Stomach smooth muscle (tissue), 2 donors: ENCODE results near the gene NCAM2.

Source experiments
- H3K27ac ChIP-seq: one replicate; pipeline ENCODE4 v1.7.0; 2013; ENCODE audit warnings: mild to moderate bottlenecking, low read length, inconsistent platforms
- H3K27me3 ChIP-seq, 2 donors: one replicate each; pipeline ENCODE4 v1.7.0; 2013; ENCODE audit warnings: low read length in 2 of 2; ENCODE audit not compliant: insufficient read depth in 2 of 2, control insufficient read depth in 1 of 2
- H3K36me3 ChIP-seq, 2 donors: one replicate each; pipeline ENCODE4 v1.7.0; 2013; ENCODE audit warnings: low read length in 2 of 2; ENCODE audit not compliant: control insufficient read depth in 2 of 2, insufficient read depth in 2 of 2
- H3K4me1 ChIP-seq: one replicate; pipeline ENCODE4 v1.7.0; 2013; ENCODE audit warnings: low read length; ENCODE audit not compliant: control insufficient read depth, insufficient read depth
- H3K4me3 ChIP-seq, 2 donors: one replicate each; pipeline ENCODE4 v1.7.0; 2013; ENCODE audit warnings: low read length in 2 of 2
- H3K9ac ChIP-seq, 2 donors: one replicate each; pipeline ENCODE4 v1.7.0; 2013; ENCODE audit warnings: low read length in 2 of 2, mild to moderate bottlenecking in 1 of 2
- H3K9me3 ChIP-seq, 2 donors: one replicate each; pipeline ENCODE4 v1.7.0; 2013; ENCODE audit warnings: low read length in 2 of 2; ENCODE audit not compliant: control insufficient read depth in 2 of 2
- donor health status: healthy.
- donor health status: Pancreatic carcinoma.

NCAM2 gene

GRCh38 chr21:21297211-21297610 is 299.0 kb downstream of the NCAM2 start:
- no peak overlapping the region for H3K4me3 ChIP-seq
- no peaks in the 10 kb centered on the region for H3K4me1 ChIP-seq
- H3K27me3 ChIP-seq, result no peaks in the 10 kb centered on the region
- no peak overlapping the region for H3K9ac ChIP-seq
- no peak overlapping the region for H3K27ac ChIP-seq
- no peaks in the 10 kb centered on the region for H3K9me3 ChIP-seq
- H3K36me3 ChIP-seq, result no peaks in the 10 kb centered on the region

- H3K4me3 ChIP-seq, result no peak overlapping the region
- no peak overlapping the region for H3K27ac ChIP-seq
- H3K9me3 ChIP-seq, result no peaks in the 10 kb centered on the region
- H3K4me1 ChIP-seq, result no peaks in the 10 kb centered on the region
- H3K27me3 ChIP-seq, result no peaks in the 10 kb centered on the region
- H3K36me3 ChIP-seq, result no peaks in the 10 kb centered on the region
- H3K9ac ChIP-seq, result no peak overlapping the region
These were observed 302.8 kb downstream of the NCAM2 start for GRCh38 chr21:21301013-21301412.

DNA sequence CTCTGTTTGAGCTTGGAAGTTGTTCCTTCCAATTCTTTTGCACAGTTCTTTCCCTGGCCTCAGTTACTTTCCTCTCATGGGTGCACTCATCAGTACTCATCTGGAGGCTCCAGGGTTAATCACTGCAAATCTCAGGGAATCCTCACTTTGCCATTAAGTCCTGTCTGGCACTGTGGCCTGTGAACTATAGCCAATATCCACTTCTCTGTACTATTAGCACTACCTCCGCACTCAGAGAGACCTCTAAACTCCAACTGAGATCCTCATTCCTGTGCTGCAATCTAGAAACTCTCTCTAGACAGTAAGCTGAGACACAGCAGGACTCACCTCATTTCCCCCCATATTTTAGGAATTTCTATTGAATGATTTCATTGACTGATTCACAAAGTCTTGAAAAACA is 311.3 kb downstream of the NCAM2 start:
- Histone ChIP-seq H3K9ac (no peak overlapping the region), H3K4me1 (no peaks in the 10 kb centered on the region), H3K27me3 (no peaks in the 10 kb centered on the region), H3K9me3 (no peaks in the 10 kb centered on the region), H3K36me3 (no peaks in the 10 kb centered on the region), H3K4me3 (no peak overlapping the region), H3K27ac (no peak overlapping the region)

- H3K27ac ChIP-seq, result no peak overlapping the region
- no peaks in the 10 kb centered on the region for H3K9me3 ChIP-seq
- no peak overlapping the region for H3K9ac ChIP-seq
These were observed 326.1 kb downstream of the NCAM2 start for GRCh38 chr21:21324297-21324696.

GRCh38 chr21:21332492-21332891 is 334.3 kb downstream of the NCAM2 start:
- no peak overlapping the region for H3K27ac ChIP-seq
- H3K36me3 ChIP-seq, result no peaks in the 10 kb centered on the region
- no peak overlapping the region for H3K9ac ChIP-seq
- H3K4me3 ChIP-seq, result no peak overlapping the region
- no peaks in the 10 kb centered on the region for H3K9me3 ChIP-seq
- no peaks in the 10 kb centered on the region for H3K27me3 ChIP-seq
- no peaks in the 10 kb centered on the region for H3K4me1 ChIP-seq

More at GRCh38 chr21:21324297-21324696, 326.1 kb downstream of the NCAM2 start:
- H3K36me3 ChIP-seq, result no peaks in the 10 kb centered on the region
- H3K27me3 ChIP-seq, result no peaks in the 10 kb centered on the region
- H3K4me3 ChIP-seq, result no peak overlapping the region
- H3K4me1 ChIP-seq, result no peaks in the 10 kb centered on the region

- Histone ChIP-seq H3K36me3 (no peaks in the 10 kb centered on the region), H3K4me3 (no peak overlapping the region), H3K27ac (no peak overlapping the region), H3K27me3 (no peaks in the 10 kb centered on the region), H3K9me3 (peaks cover 2 to 21% of the 10 kb centered on the region in 2 donors), H3K9ac (no peak overlapping the region), H3K4me1 (no peaks in the 10 kb centered on the region)
These were observed 342.8 kb downstream of the NCAM2 start for GRCh38 chr21:21341041-21341440.

- Histone ChIP-seq H3K27ac (no peak overlapping the region), H3K36me3 (no peaks in the 10 kb centered on the region), H3K9me3 (peaks cover 2 to 21% of the 10 kb centered on the region in 2 donors), H3K27me3 (no peaks in the 10 kb centered on the region), H3K4me3 (no peak overlapping the region), H3K9ac (no peak overlapping the region), H3K4me1 (no peaks in the 10 kb centered on the region)
These were observed 347.1 kb downstream of the NCAM2 start for GRCh38 chr21:21345296-21345695.

GRCh38 chr21:21345872-21346271 is 347.7 kb downstream of the NCAM2 start:
- no peaks in the 10 kb centered on the region for H3K36me3 ChIP-seq
- H3K4me3 ChIP-seq, result no peak overlapping the region
- no peak overlapping the region for H3K27ac ChIP-seq
- no peak overlapping the region for H3K9ac ChIP-seq
- no peaks in the 10 kb centered on the region for H3K27me3 ChIP-seq
- H3K4me1 ChIP-seq, result no peaks in the 10 kb centered on the region
- peaks cover 2 to 21% of the 10 kb centered on the region in 2 donors for H3K9me3 ChIP-seq

DNA sequence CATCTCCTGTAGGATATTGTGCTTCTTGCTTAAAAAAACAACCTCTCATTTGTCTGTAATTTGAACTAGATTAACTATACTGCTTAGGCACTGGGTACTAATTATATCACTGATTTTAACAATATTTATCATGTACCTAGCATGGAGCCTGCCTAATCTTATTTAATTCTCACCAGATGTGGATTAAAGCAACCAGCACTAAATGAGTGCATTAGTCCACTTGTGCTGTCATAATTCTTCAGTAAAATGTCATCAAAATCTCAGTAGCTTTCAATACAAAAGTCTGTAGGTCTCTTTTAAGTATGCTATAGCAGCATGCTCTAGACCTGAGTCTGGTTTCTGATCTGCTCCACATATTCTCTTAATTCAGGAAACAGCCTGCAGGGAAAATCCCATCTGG is 368.1 kb downstream of the NCAM2 start:
- Histone ChIP-seq H3K9me3 (peaks cover 0 to 3% of the 10 kb centered on the region in 2 donors), H3K36me3 (no peaks in the 10 kb centered on the region), H3K4me1 (no peaks in the 10 kb centered on the region), H3K9ac (no peak overlapping the region), H3K27ac (no peak overlapping the region), H3K4me3 (no peak overlapping the region), H3K27me3 (no peaks in the 10 kb centered on the region)

GRCh38 chr21:21367583-21367982 is 369.4 kb downstream of the NCAM2 start:
- H3K27me3 ChIP-seq, result no peaks in the 10 kb centered on the region
- H3K4me3 ChIP-seq, result no peak overlapping the region
- peaks cover 0 to 3% of the 10 kb centered on the region in 2 donors for H3K9me3 ChIP-seq
- H3K36me3 ChIP-seq, result no peaks in the 10 kb centered on the region
- no peaks in the 10 kb centered on the region for H3K4me1 ChIP-seq
- no peak overlapping the region for H3K9ac ChIP-seq
- no peak overlapping the region for H3K27ac ChIP-seq

DNA sequence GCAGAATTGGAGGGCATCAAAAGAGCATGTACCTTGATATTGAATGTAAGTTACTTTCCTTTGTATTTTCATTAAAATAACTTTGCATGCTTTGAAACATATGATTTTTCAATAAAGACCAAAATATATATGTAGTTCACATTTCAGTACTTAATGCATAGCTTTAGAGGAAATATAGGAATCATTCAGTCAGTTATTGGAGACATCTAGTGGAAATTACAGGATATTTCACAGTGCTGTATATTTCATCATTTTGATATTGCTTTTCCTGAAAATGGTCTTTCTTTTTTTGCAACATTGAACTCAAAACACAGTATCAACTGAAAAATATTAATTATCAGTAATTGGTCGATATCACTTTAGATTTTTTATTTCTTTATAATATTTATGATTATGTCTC is 375.8 kb downstream of the NCAM2 start:
- H3K9me3 ChIP-seq, result no peaks in the 10 kb centered on the region
- no peak overlapping the region for H3K27ac ChIP-seq
- H3K36me3 ChIP-seq, result no peaks in the 10 kb centered on the region
- H3K4me1 ChIP-seq, result no peaks in the 10 kb centered on the region
- no peak overlapping the region for H3K9ac ChIP-seq
- H3K27me3 ChIP-seq, result no peaks in the 10 kb centered on the region
- no peak overlapping the region for H3K4me3 ChIP-seq
